GM19438 (cell line): ENCODE results near the gene LRP8.

ENCODE experiments used
- ATAC-seq: cut with Tn5 transposase; IDR thresholded peaks from one replicate; pipeline ENCODE4 v1.9.1; 2021; ENCODE audit warnings: low read depth; ENCODE audit not compliant: unreplicated experiment

Gene LRP8

DNA sequence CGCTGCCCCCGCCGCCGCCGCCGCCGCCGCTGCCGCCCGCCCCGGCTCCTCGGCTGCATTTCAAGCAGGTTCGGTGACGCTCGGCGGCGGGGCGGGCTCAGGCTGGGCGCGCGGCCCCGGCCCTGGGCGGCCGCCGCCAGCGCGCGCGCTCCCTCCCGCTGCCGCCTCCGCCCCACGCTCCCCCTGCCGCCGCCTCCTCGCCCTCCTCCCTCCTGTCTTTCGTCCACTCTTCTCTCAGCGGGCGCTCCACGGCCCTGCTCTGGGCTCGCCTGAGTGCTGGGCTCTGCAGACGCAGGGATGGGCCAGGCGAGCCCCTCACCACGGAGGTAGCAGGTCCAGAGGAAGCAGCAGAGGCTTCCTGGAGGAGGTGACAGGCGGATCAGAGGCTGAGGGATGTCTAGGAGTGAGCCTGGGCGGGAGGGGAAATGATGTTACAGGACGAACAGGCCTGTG, at the start of gene LRP8:
Gene LRP8 (minus strand): TSS at position 62 of the 453 bp plus-strand sequence. CDS start 158 bp downstream, outside the sequence.
- peak; percentile 45 for ATAC-seq

GRCh38 chr1:53377438-53377841, 49.6 kb upstream of the LRP8 start:
- ATAC-seq = no peak

GRCh38 chr1:53376742-53377437, 49.0 kb upstream of the LRP8 start:
- no peak for ATAC-seq

GRCh38 chr1:53376041-53376461, 48.2 kb upstream of the LRP8 start:
- no peak for ATAC-seq

- no peak for ATAC-seq
These were observed 47.6 kb upstream of the LRP8 start for GRCh38 chr1:53375440-53375839.

DNA sequence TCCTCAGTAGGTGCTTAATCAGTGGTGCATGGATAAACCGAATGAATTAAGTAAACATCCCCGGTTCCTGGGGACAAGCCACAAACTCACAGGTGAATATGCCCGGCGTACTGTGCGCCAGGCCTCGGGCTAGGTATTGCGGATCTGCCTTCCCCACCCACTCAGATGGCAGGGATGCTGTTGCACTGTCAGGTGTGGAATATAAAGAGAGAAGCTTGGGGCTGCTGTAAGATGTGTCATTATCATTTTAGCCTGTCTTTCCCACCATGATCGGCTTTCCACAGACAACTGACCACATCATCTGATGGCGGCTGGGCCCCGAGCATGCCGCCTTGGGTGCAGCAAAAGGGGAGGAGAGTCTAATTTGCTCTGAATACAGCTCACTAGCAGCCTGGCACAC, 45.4 kb upstream of the LRP8 start:
- ATAC-seq = no peak

GRCh38 chr1:53372501-53372951, 44.7 kb upstream of the LRP8 start:
- no peak for ATAC-seq

DNA sequence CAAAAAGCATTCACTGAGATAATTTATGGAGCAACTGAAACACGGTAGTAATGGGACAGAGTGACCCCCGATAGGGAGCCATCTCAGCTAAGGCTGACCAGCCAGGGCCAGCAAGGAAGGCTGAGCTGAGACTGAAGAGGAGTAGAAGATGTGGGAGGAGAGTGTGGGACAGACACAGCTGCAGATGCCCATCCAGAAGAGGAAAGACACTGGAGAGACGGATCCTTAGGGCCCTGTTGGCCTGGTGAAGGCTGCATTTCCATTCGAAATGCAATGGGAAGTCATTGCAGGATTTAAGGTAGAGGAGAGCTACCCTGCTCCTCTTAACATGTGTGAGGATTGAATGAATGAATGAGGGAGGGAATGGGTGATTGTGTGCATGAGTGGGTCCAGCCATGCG, 44.0 kb upstream of the LRP8 start:
- ATAC-seq = no peak

GRCh38 chr1:53371121-53371666, 43.3 kb upstream of the LRP8 start:
- no peak for ATAC-seq

DNA sequence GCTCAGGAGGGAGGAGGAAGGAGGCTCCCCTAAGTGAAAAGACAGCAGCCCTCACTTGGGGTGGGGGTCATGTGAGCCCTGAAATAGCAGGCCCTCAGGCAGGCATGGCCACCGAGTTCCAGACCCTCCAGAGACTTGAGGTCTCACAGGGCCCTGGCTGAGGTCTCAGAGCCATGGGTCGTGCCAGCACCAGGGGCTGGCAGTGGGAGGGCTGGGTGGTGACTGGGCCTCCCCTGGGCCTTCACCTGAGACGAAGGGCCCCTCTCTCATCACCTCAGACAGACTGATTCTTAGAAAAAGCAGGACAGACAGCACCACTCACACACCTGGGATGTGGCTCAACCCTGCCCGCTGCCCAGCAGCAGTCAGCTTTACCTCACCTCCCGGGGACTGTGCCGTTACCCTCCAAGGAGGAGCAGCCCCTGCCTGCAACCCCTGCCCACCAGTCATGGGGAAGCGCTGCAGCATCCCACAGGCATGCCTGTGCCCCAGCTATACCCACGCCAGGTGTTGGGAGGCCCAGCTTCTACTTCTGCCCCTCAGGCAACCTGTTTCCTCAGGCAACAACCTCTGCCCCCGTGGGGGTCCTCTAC, 42.6 kb upstream of the LRP8 start:
- ATAC-seq = no peak

GRCh38 chr1:53369761-53370160, 41.9 kb upstream of the LRP8 start:
- no peak for ATAC-seq

GRCh38 chr1:53369034-53369750, 41.3 kb upstream of the LRP8 start:
- ATAC-seq = no peak

GRCh38 chr1:53368314-53369033, 40.6 kb upstream of the LRP8 start:
- ATAC-seq = no peak

DNA sequence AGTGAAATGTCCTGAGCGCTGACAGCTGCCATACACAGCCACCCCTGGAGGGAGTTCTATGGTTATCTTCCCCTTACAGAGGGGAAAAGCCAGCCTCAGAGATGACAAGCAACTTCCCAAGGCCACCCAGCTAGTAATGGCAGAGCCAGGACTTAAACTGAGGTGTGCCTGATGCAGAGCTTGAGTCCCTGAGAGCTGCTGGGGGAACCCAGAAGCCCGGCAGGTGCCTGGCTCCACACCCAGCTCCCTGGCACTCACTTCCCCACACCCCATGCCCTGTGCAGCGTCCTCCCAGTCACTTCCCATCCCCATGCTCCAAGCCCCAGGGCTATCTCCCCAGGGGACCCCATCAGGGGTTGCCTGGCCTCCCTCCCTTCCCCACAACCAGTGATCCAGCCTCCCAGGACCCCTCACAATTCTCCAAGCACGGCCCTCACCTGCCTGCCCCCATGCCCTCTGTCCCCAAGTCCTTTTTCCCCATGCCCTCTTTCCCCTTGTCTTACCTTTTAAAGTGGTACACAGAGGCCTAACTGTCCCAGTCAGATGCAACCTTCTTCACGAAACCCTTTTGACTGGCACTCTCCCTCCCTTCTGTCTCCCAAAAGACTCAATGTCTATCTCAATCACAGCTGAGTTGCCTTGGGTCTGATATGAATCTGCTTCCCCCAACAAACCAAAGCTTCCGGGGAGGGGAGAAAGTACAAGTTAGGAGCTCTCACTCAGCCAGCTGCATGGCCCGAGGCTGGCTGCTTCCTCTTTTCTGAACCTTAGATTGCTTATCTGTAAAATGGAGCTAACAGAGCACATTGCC, 39.8 kb upstream of the LRP8 start:
- ATAC-seq = peak; percentile 53

DNA sequence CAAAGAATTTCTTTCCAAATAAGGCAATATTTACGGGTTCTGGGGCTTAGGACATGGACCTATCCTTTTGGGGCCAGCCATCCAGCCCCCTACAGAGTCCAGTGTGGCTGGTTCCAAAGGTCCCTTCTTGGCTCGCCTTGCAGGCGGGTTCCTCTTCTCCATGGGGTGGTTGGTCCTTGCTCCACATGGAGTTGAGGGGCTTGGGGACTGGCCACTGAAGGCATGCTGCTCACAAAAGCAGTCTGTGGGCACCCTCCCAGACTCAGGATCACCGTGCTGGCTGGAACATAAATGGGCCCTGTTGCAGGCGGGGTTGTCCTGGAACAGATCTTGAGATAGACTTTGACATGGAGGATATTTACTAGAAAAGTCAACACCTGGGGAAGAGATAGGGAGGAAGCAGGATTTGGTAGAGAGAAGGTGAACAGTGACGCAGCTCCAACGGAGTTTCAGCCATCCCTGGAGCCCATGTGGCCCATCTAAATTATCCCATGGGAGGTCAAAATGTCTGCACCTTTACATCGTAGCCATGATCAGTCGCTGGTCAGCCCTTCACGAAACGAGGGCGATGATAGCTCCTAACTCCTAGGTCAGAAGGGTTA, 39.1 kb upstream of the LRP8 start:
- no peak for ATAC-seq

DNA sequence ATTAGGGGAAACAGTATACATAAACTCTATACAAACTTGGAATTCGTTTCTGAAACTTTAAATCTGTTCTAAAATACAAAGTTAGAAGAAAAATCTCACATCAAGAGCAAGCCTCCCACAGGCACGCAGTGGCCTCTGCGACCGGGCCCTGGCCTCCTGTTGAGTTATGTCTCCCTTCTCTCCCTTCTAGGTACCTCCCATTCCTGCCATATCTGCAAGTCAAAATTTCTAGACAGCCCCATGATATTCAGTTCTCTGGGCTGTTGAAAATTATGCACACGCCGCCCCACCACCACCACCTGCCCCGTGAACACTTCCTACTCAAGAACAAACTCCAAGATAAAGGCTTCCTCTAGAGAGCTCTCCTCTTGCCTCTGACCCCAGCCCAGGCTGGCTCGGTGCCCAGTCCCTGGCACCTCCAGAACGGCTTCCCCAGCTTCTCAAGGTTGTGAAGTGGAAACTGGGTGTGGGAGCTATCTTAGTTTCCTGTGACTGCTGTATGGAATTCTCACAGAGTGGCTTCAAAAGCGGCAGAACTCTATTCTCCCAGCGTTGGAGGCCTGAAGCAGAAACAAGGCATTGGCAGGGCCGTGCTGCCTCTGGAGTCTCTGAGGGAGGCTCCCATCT, 37.7 kb upstream of the LRP8 start:
- ATAC-seq = no peak

DNA sequence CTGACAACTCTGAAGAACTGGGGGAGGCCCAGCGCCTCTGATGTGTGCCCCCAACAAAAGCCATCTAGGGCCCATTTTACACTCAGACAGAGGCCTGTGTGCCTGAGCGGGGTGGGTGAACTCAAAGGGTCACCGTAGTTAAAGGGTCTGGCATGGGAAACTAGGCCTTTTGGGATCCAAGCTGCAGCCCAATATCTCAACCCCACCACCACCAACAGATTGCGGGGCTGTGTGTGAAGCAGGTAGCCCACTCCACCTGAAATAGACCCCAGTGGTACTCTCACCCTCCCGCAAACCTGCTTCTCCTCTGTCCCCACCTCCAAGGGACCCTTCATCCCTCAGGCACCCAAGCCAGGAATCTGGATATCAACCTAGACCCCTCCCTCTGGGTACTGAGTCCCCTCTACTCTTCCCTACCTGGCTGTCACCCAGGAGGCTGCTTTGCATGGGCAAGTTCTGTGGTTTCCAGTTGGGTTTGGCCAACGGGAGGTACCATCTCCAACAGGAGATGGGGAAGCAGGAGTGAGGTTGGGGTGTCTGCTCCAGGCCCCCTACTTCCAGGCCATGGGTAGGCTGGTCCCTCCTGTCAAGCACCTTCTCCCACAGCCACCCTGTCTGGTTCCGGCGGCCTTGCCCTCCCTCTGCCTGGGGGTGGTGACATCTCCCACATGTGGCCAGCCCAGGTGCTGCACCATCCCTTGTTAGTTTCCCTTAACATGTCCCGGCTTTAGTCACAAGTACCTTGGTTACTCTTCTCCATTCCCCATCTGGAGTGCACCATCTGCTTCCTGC, 35.2 kb upstream of the LRP8 start:
- no peak for ATAC-seq

DNA sequence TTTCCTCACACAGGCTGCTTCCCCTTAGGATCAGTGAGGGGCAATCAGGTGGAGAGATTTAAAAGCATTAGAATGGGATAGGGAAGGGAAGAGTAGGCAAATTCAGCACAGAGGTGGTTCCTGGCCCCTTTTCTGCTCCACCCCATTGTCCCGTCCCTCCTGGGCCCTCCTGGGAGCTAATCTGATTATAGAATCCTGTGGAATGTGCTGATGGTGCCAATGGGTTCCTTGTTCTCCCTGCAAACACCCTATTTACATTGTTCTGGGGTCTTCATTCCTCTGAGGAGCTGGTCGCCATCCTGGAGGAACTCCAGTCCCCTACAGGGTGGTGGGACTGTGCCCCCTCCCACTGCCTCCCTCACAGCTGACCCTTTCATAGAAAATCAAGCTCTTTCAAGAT, 34.4 kb upstream of the LRP8 start:
- ATAC-seq = no peak
